H1 (cell line): ENCODE data around the gene SUV39H2. TPM values are rescaled to one million over a fixed set of nuclear protein-coding genes. Genes with fewer than 3 reads are reported as not detected.

Experiments used
- CTCF ChIA-PET: fragments of 300-600 bp; sonication (Branson Sonifier 250); formaldehyde crosslinking; loops from one replicate; lab custom pipeline; 2021; ENCODE audit not compliant: partially characterized antibody; lab: Charles Lee
- POLR2A ChIA-PET: fragments of 300-600 bp; sonication (Branson Sonifier 250); formaldehyde crosslinking; loops from one replicate; lab custom pipeline; 2021; ENCODE audit warnings: inconsistent platforms; ENCODE audit not compliant: partially characterized antibody; lab: Charles Lee
- DNase-seq, 2 experiments: peaks; one replicate each; pipeline versions ENCODE4 v3.0.0 to v3.0.0-alpha.2; 2010 to 2022; ENCODE audit warnings: low spot score in 2 of 2, low read depth in 1 of 2, mixed read lengths in 1 of 2
- FAIRE-seq: peaks from 2 replicates; lab custom pipeline; 2011; peaks lifted over from hg19 to GRCh38; lab: Jason Lieb, UNC
- H2AFZ ChIP-seq: 2 replicates; pipeline ENCODE4 v1.8.1; 2012; ENCODE audit warnings: low read length, inconsistent platforms
- H2AK5ac ChIP-seq: 2 replicates; pipeline ENCODE4 v1.6.1; 2013; ENCODE audit warnings: low read depth, low read length
- H2BK120ac ChIP-seq: replicated peaks from 2 replicates; pipeline ENCODE3; 2013; ENCODE audit warnings: low read depth, low read length, inconsistent platforms
- H2BK12ac ChIP-seq: 2 replicates; pipeline ENCODE4 v1.6.1; 2013; ENCODE audit warnings: low read depth, low read length
- H2BK15ac ChIP-seq: 2 replicates; pipeline ENCODE4 v1.6.1; 2013; ENCODE audit warnings: low read length
- H2BK20ac ChIP-seq: 2 replicates; pipeline ENCODE4 v1.6.1; 2013; ENCODE audit warnings: low read length
- H2BK5ac ChIP-seq: 2 replicates; pipeline ENCODE4 v1.6.1; 2013; ENCODE audit warnings: low read depth, low read length
- H3K14ac ChIP-seq: 2 replicates; pipeline ENCODE4 v1.6.1; 2013; ENCODE audit warnings: inconsistent platforms; ENCODE audit not compliant: insufficient read length
- H3K18ac ChIP-seq: 2 replicates; pipeline ENCODE4 v1.6.1; 2013; ENCODE audit warnings: low read length; ENCODE audit errors: extremely low read depth
- H3K23ac ChIP-seq: 2 replicates; pipeline ENCODE4 v1.6.1; 2013; ENCODE audit warnings: inconsistent platforms; ENCODE audit not compliant: insufficient read length
- H3K23me2 ChIP-seq: 2 replicates; pipeline ENCODE4 v1.6.1; 2013; ENCODE audit warnings: low read depth, low read length
- H3K27ac ChIP-seq: 2 replicates; pipeline ENCODE4 v1.6.1; 2011; ENCODE audit warnings: low read depth, low read length, inconsistent platforms
- H3K27me3 ChIP-seq, 4 experiments: replicated peaks in 1 of 4; 1 replicate in 1 of 4; 2 replicates in 3 of 4; pipeline versions ENCODE4 v1.6.1 to v1.8.1; 2011 to 2013; ENCODE audit warnings: low read length in 3 of 4, mild to moderate bottlenecking in 3 of 4, inconsistent platforms in 2 of 4, mixed read lengths in 2 of 4, moderate library complexity in 1 of 4; ENCODE audit not compliant: control insufficient read depth in 3 of 4, insufficient read depth in 3 of 4; ENCODE audit errors: extremely low read depth in 1 of 4
- H3K36me3 ChIP-seq, 4 experiments: 2 replicates each; pipeline versions ENCODE4 v1.6.1 to v1.8.1; 2011 to 2013; ENCODE audit warnings: mild to moderate bottlenecking in 4 of 4, low read length in 3 of 4, moderate library complexity in 2 of 4, control low read depth in 1 of 4, inconsistent platforms in 1 of 4; ENCODE audit not compliant: insufficient read depth in 4 of 4, control insufficient read depth in 2 of 4
- H3K4ac ChIP-seq: replicated peaks from 2 replicates; pipeline ENCODE3; 2013; ENCODE audit warnings: low read length, low read depth, mixed read lengths, inconsistent platforms; ENCODE audit not compliant: insufficient read length
- H3K4me1 ChIP-seq, 4 experiments: replicated peaks in 1 of 4; 1 replicate in 1 of 4; 2 replicates in 3 of 4; pipeline versions ENCODE4 v1.6.1 to v1.8.1; 2011 to 2013; ENCODE audit warnings: low read length in 3 of 4, inconsistent platforms in 2 of 4, mixed read lengths in 1 of 4; ENCODE audit not compliant: insufficient read depth in 4 of 4, control insufficient read depth in 3 of 4
- H3K4me2 ChIP-seq, 2 experiments: 2 replicates each; pipeline versions ENCODE4 v1.6.1 to v1.8.1; 2011 to 2013; ENCODE audit warnings: low read depth in 2 of 2, low read length in 2 of 2, control low read depth in 1 of 2, inconsistent platforms in 1 of 2, mild to moderate bottlenecking in 1 of 2; ENCODE audit not compliant: insufficient read depth in 1 of 2
- H3K4me3 ChIP-seq, 4 experiments: fragments of 200-600, 300-600 bp in 1 of 4; sonication (generic), shearing (Covaris generic), sonication (Bioruptor Twin) in 1 of 4; 2 replicates each; pipeline versions ENCODE4 v1.5.1 to v1.8.1; 2011 to 2016; ENCODE audit warnings: low read length in 4 of 4, low read depth in 3 of 4, control low read depth in 2 of 4, inconsistent platforms in 2 of 4, mild to moderate bottlenecking in 2 of 4, mixed read lengths in 1 of 4, moderate library complexity in 1 of 4; ENCODE audit not compliant: insufficient read depth in 2 of 4; ENCODE audit errors: extremely low read depth in 1 of 4
- H3K56ac ChIP-seq: replicated peaks from 2 replicates; pipeline ENCODE3; 2013; ENCODE audit warnings: low read depth, mild to moderate bottlenecking, mixed read lengths, low read length, inconsistent platforms; ENCODE audit not compliant: insufficient read length
- H3K79me1 ChIP-seq: 2 replicates; pipeline ENCODE4 v1.6.1; 2013; ENCODE audit warnings: low read depth, low read length, control low read depth
- H3K79me2 ChIP-seq, 2 experiments: 2 replicates each; pipeline versions ENCODE4 v1.6.1 to v1.8.1; 2012 to 2013; ENCODE audit warnings: low read length in 2 of 2, mild to moderate bottlenecking in 2 of 2, inconsistent platforms in 1 of 2; ENCODE audit not compliant: insufficient read depth in 2 of 2, control insufficient read depth in 1 of 2
- H3K9ac ChIP-seq, 4 experiments: replicated peaks in 1 of 4; 1 replicate in 1 of 4; 2 replicates in 3 of 4; pipeline versions ENCODE4 v1.6.1 to v1.8.1; 2011 to 2013; ENCODE audit warnings: low read depth in 3 of 4, low read length in 3 of 4, control low read depth in 2 of 4, mild to moderate bottlenecking in 2 of 4, moderate library complexity in 2 of 4, inconsistent platforms in 1 of 4; ENCODE audit errors: extremely low read depth in 1 of 4
- H3K9me3 ChIP-seq, 2 experiments: 2 replicates each; pipeline versions ENCODE4 v1.6.1 to v1.8.1; 2012 to 2013; ENCODE audit warnings: mild to moderate bottlenecking in 2 of 2, moderate library complexity in 2 of 2, control low read depth in 1 of 2, inconsistent platforms in 1 of 2, low read depth in 1 of 2, low read length in 1 of 2, mixed read lengths in 1 of 2; ENCODE audit not compliant: insufficient read depth in 2 of 2
- H4K20me1 ChIP-seq, 2 experiments: replicated peaks in 1 of 2; 2 replicates each; pipeline versions ENCODE3 to v1.8.1; 2011 to 2013; ENCODE audit warnings: inconsistent platforms in 2 of 2, low read length in 2 of 2, mild to moderate bottlenecking in 1 of 2; ENCODE audit not compliant: insufficient read depth in 2 of 2, control insufficient read depth in 1 of 2
- H4K5ac ChIP-seq: 2 replicates; pipeline ENCODE4 v1.6.1; 2013; ENCODE audit warnings: low read length, low read depth, mixed read lengths, inconsistent platforms; ENCODE audit not compliant: insufficient read length
- H4K8ac ChIP-seq: 2 replicates; pipeline ENCODE4 v1.8.0; 2013; ENCODE audit warnings: mild to moderate bottlenecking, moderate library complexity, low read length, inconsistent platforms; ENCODE audit not compliant: insufficient read depth; ENCODE audit errors: extremely low read depth
- H4K91ac ChIP-seq: replicated peaks from 2 replicates; pipeline ENCODE3; 2013; ENCODE audit warnings: low read length, mixed read lengths, inconsistent platforms; ENCODE audit not compliant: insufficient read length
- CHD2 ChIP-seq: IDR thresholded peaks from 2 replicates; pipeline ENCODE4 v1.6.1; 2012; ENCODE audit warnings: low read length, improper control_type of control experiment
- CTCF ChIP-seq, 3 experiments: IDR thresholded peaks; 1 replicate in 2 of 3; 2 replicates in 1 of 3; pipeline versions ENCODE4 v1.5.1 to v1.6.1; 2011; ENCODE audit warnings: low read length in 3 of 3, mild to moderate bottlenecking in 3 of 3, inconsistent platforms in 2 of 3, low read depth in 1 of 3, moderate library complexity in 1 of 3; ENCODE audit not compliant: insufficient read depth in 1 of 3; ENCODE audit errors: control extremely low read depth in 1 of 3
- E2F6 ChIP-seq: IDR thresholded peaks from 2 replicates; pipeline ENCODE4 v1.6.1; 2012; ENCODE audit warnings: inconsistent platforms
- GABPA ChIP-seq: IDR thresholded peaks from 2 replicates; pipeline ENCODE4 v1.6.1; 2011; ENCODE audit warnings: mild to moderate bottlenecking, low read length, moderate library complexity, borderline replicate concordance; ENCODE audit not compliant: insufficient read depth
- KDM4A ChIP-seq: IDR thresholded peaks from one replicate; pipeline ENCODE4 v1.7.1; 2012; ENCODE audit warnings: low read depth, mild to moderate bottlenecking, moderate library complexity, low read length, inconsistent platforms; ENCODE audit not compliant: severe bottlenecking
- NANOG ChIP-seq: IDR thresholded peaks from 2 replicates; pipeline ENCODE4 v1.6.1; 2011; ENCODE audit warnings: low read length, low read depth, mild to moderate bottlenecking, inconsistent platforms; ENCODE audit not compliant: insufficient read depth, poor library complexity, severe bottlenecking
- POLR2A ChIP-seq, 2 experiments: IDR thresholded peaks; 1 replicate in 1 of 2; 2 replicates in 1 of 2; pipeline ENCODE4 v1.6.1; 2011; ENCODE audit warnings: low read depth in 2 of 2, low read length in 2 of 2, mild to moderate bottlenecking in 2 of 2; ENCODE audit errors: control extremely low read depth in 1 of 2
- RFX5 ChIP-seq: IDR thresholded peaks from 2 replicates; pipeline ENCODE4 v1.6.1; 2011; ENCODE audit warnings: low read depth, low read length, improper control_type of control experiment, borderline replicate concordance
- SIN3A ChIP-seq, 2 experiments: IDR thresholded peaks in 1 of 2; conservative IDR thresholded peaks in 1 of 2; 2 replicates each; pipeline ENCODE4 v1.6.1; 2011 to 2012; ENCODE audit warnings: low read length in 2 of 2, improper control_type of control experiment in 1 of 2, low read depth in 1 of 2, mild to moderate bottlenecking in 1 of 2
- TBP ChIP-seq: IDR thresholded peaks from 2 replicates; pipeline ENCODE4 v1.6.1; 2011; ENCODE audit warnings: low read depth, low read length, improper control_type of control experiment
- WGBS, 2 experiments: shearing (Covaris generic) in 1 of 2; methylation state at CpG; one replicate each; pipeline versions ENCODE4 v1.1.6 to v1.1.7; 2013 to 2015; ENCODE audit warnings: low lambda C conversion rate in 2 of 2, mixed read lengths in 2 of 2, inconsistent platforms in 1 of 2, low coverage in 1 of 2, missing lambda C conversion rate in 1 of 2; ENCODE audit not compliant: insufficient replicate concordance in 2 of 2, insufficient coverage in 1 of 2, insufficient read length in 1 of 2; ENCODE audit errors: extremely low coverage in 1 of 2, missing lambda C conversion rate in 1 of 2; 5-methylcytosine and 5-hydroxymethylcytosine counted together
- polyA plus RNA-seq, 7 experiments: library from polyadenylated mRNA; depleted of rRNA in 3 of 7; stranded (reverse) in 5 of 7; unstranded in 2 of 7; fragments of >200 nt in 5 of 7; fragments of 200-250 nt in 2 of 7; gene quantifications; 1 replicate in 5 of 7; 2 replicates in 1 of 7; 4 replicates in 1 of 7; pipeline versions ENCODE4 v1.2.1 to v1.2.3, GENCODE V29; 2011 to 2013; ENCODE audit warnings: missing spikeins in 2 of 7, mixed read lengths in 2 of 7
- total RNA-seq: library from RNA; stranded (reverse); fragmentation: NEBNext Ultra II Directional; extraction: Animal tissue kit (Norgen Biotek cat#: 25700); gene quantifications from 2 replicates; pipeline ENCODE4 v1.2.1, GENCODE V29; 2021

The SUV39H2 gene
- total and polyA plus RNA-seq, 2 of the 8 experiments (the other 6 are each of a cell fraction or from before 2014, with no cell fraction given), result 19.4 to 62.3 TPM

- ChIA-PET CTCF (no interaction called here), POLR2A (no interaction called here)
- H4K8ac ChIP-seq, result no peak overlapping the region
- no peak overlapping the region for H3K14ac ChIP-seq
- no peaks in the 10 kb centered on the region for H3K4me1 ChIP-seq
- no peak for FAIRE-seq
- H2BK20ac ChIP-seq, result no peak overlapping the region
- H2BK15ac ChIP-seq, result no peak overlapping the region
- H3K4me3 ChIP-seq, result no peak overlapping the region
- no peak overlapping the region for H4K5ac ChIP-seq
- H3K4ac ChIP-seq, result no peak overlapping the region
- no peaks in the 10 kb centered on the region for H3K23me2 ChIP-seq
- H3K23ac ChIP-seq, result no peak overlapping the region
- no peak overlapping the region for H3K4me2 ChIP-seq
- no peak overlapping the region for H2BK120ac ChIP-seq
- WGBS, 2 experiments, result 95% methylated on average over 8 of the region's 8 CpGs; no CpG with 5 or more reads in 1 of the 2 experiments
- H2AFZ ChIP-seq, result no peak overlapping the region
- no peaks in the 10 kb centered on the region for H3K9me3 ChIP-seq
- no peak overlapping the region for H3K56ac ChIP-seq
- H3K9ac ChIP-seq, result no peak overlapping the region
- no peaks in the 10 kb centered on the region for H3K79me2 ChIP-seq
- H2BK12ac ChIP-seq, result no peak overlapping the region
- no peak for DNase-seq
- H3K18ac ChIP-seq, result no peak overlapping the region
- H3K79me1 ChIP-seq, result no peaks in the 10 kb centered on the region
- H2AK5ac ChIP-seq, result no peak overlapping the region
- H2BK5ac ChIP-seq, result no peak overlapping the region
- no peak overlapping the region for H4K91ac ChIP-seq
- peaks cover 0 to 3% of the 10 kb centered on the region in 2 experiments for H4K20me1 ChIP-seq
- H3K36me3 ChIP-seq, result peaks cover 0 to 13% (median 7%) of the 10 kb centered on the region in 4 experiments; a peak in 7 of 8 replicates
- no peak overlapping the region for H3K27ac ChIP-seq
- no peaks in the 10 kb centered on the region for H3K27me3 ChIP-seq
- TF ChIP-seq POLR2A (IDR thresholded peaks at IDR 0.05; ENCODE audit: control extremely low read depth in 1 of 2, low read depth in 2 of 2, low read length in 2 of 2) (no peak), E2F6 (no peak), NANOG (no peak), RFX5 (no peak), SIN3A (conservative IDR thresholded peaks at IDR 0.05 in 1 of 2, IDR thresholded peaks at IDR 0.05 in 1 of 2; ENCODE audit: low read depth in 1 of 2, low read length in 2 of 2) (no peak), CTCF (IDR thresholded peaks at IDR 0.05; ENCODE audit: control extremely low read depth in 1 of 3, insufficient read depth in 1 of 3, low read depth in 1 of 3, low read length in 3 of 3) (no peak), KDM4A (no peak), GABPA (no peak), CHD2 (no peak), TBP (no peak)
Observed at GRCh38 chr10:14926061-14926470, 47.4 kb downstream of the SUV39H2 start.
